Hair follicular keratinocyte (primary cell): ENCODE data around the gene NUP160. TPM values are rescaled to one million over a fixed set of nuclear protein-coding genes. Genes with fewer than 3 reads are reported as not detected.

ENCODE experiments used
- total RNA-seq: library from RNA; depleted of rRNA; stranded (reverse); fragments of >200 nt; gene quantifications from 2 replicates; pipeline ENCODE4 v1.2.3, GENCODE V29; 2015

Gene NUP160
- 14.4 and 15.5 TPM in 2 replicates for total RNA-seq

GRCh38 chr11:47847892-47848699, at the start of gene NUP160:
Gene NUP160 (minus strand): TSS chr11:47848350. CDS start chr11:47848318, 32 bp downstream.

Other genes with a start within 250 kb of the NUP160 start
- gene MTCH2, start 205.8 kb downstream of the NUP160 start, total RNA-seq = 69.9 and 104 TPM in 2 replicates
- 0.16 and 0.19 TPM in 2 replicates for gene AGBL2, start 133.0 kb downstream of the NUP160 start, total RNA-seq
- 20.1 and 26.4 TPM in 2 replicates for gene FNBP4, start 81.0 kb downstream of the NUP160 start, total RNA-seq
- 0.94 and 4.9 TPM in 2 replicates for gene PTPRJ, start 132.2 kb upstream of the NUP160 start, total RNA-seq